ENCODE results near the gene SULF2. TPM values are rescaled to one million over a fixed set of nuclear protein-coding genes. Genes with fewer than 3 reads are reported as not detected.
"Not testable (repeated sequence)": the region's sequence is repeated elsewhere in the genome, so short reads cannot be mapped to it uniquely, and the experiment has no call there.

SULF2 gene
- polyA plus RNA-seq = 10 to 100 TPM; 10.3 to 40.9 (median 22.4) TPM
- long read RNA-seq, donor 1, partial matches to known transcripts = 15 of 17 reads
- long read RNA-seq, donor 1, other reads (novel, unspliced or antisense) = 0 of 17 reads
- long read RNA-seq, donor 2 = 0 reads
- long read RNA-seq, donor 3, partial matches to known transcripts = 5 of 5 reads
- long read RNA-seq, donor 3, other reads (novel, unspliced or antisense) = 0 of 5 reads
- long read RNA-seq, donor 4 = 0 reads
- long read RNA-seq, donor 5, partial matches to known transcripts = 0 of 1 reads
- long read RNA-seq, donor 5, other reads (novel, unspliced or antisense) = 0 of 1 reads
- long read RNA-seq, donor 6, full-length matches to known transcripts = 3 of 8 reads
- long read RNA-seq, donor 6, partial matches to known transcripts = 5 of 8 reads
- long read RNA-seq, donor 6, other reads (novel, unspliced or antisense) = 0 of 8 reads
- long read RNA-seq, donor 7, partial matches to known transcripts = 0 of 1 reads
- long read RNA-seq, donor 7, other reads (novel, unspliced or antisense) = 0 of 1 reads
- long read RNA-seq, donor 8, partial matches to known transcripts = 0 of 1 reads
- long read RNA-seq, donor 8, other reads (novel, unspliced or antisense) = 0 of 1 reads
- long read RNA-seq, donor 9 = 0 reads
- long read RNA-seq, donor 10, partial matches to known transcripts = 36 of 39 reads
- long read RNA-seq, donor 10, other reads (novel, unspliced or antisense) = 0 of 39 reads

- Histone ChIP-seq H3K27me3 (ENCODE audit: control insufficient read depth in 3 of 3, insufficient read depth in 3 of 3, low read length in 3 of 3) (no peaks in the 10 kb centered on the region), H3K36me3 (ENCODE audit: control insufficient read depth in 3 of 3, insufficient read depth in 2 of 3, low read depth in 1 of 3, low read length in 3 of 3) (peaks cover 0 to 2% (median 0%) of the 10 kb centered on the region in 3 donors), H3K4me3 (ENCODE audit: low read depth in 1 of 3, low read length in 3 of 3) (peak within 1 kb of the TSS; percentile 51 to 65 (median 63)), H3K27ac (ENCODE audit: low read depth in 1 of 3, low read length in 2 of 3) (peak within 1 kb of the TSS; percentile 27 to 68 (median 46)), H3K4me1 (ENCODE audit: control insufficient read depth in 3 of 3, insufficient read depth in 2 of 3, low read depth in 1 of 3, low read length in 2 of 3) (peaks cover 0 to 20% (median 0%) of the 10 kb centered on the region in 3 donors), H3K9me3 (ENCODE audit: control insufficient read depth in 2 of 2, insufficient read depth in 1 of 2, low read depth in 1 of 2, low read length in 1 of 2) (no peaks in the 10 kb centered on the region)
- peak; percentile 55 to 73 for DNase-seq
- FAIRE-seq = no peak
- WGBS, 3 donors = 0 to 2% (median 0%) methylated on average over 10 to 82 of the region's 82 CpGs
Observed at GRCh38 chr20:47785311-47785853, at the start of gene SULF2. SULF2 (minus strand) TSS chr20:47785481; CDS start chr20:47757363, 28,118 bp downstream.

GRCh38 chr20:47831675-47832074, 46.4 kb upstream of the SULF2 start:
- not testable (repeated sequence) for FAIRE-seq

GRCh38 chr20:47826716-47827115, 41.4 kb upstream of the SULF2 start:
- 69 to 83% (median 78%) methylated on average over 8 of the region's 8 CpGs for WGBS, 3 donors
- DNase-seq; H3K27ac ChIP-seq (ENCODE audit: low read depth in 1 of 3, low read length in 2 of 3); H3K4me3 ChIP-seq (ENCODE audit: low read depth in 1 of 3, low read length in 3 of 3); H3K9me3 ChIP-seq (ENCODE audit: control insufficient read depth in 2 of 2, insufficient read depth in 1 of 2, low read depth in 1 of 2, low read length in 1 of 2); FAIRE-seq; H3K4me1 ChIP-seq (ENCODE audit: control insufficient read depth in 3 of 3, insufficient read depth in 2 of 3, low read depth in 1 of 3, low read length in 2 of 3); H3K36me3 ChIP-seq (ENCODE audit: control insufficient read depth in 3 of 3, insufficient read depth in 2 of 3, low read depth in 1 of 3, low read length in 3 of 3); H3K27me3 ChIP-seq (ENCODE audit: control insufficient read depth in 3 of 3, insufficient read depth in 3 of 3, low read length in 3 of 3): not testable (repeated sequence)

More at GRCh38 chr20:47831675-47832074, 46.4 kb upstream of the SULF2 start:
- H3K4me1 ChIP-seq (ENCODE audit: control insufficient read depth in 3 of 3, insufficient read depth in 2 of 3, low read depth in 1 of 3, low read length in 2 of 3); H3K4me3 ChIP-seq (ENCODE audit: low read depth in 1 of 3, low read length in 3 of 3); H3K27me3 ChIP-seq (ENCODE audit: control insufficient read depth in 3 of 3, insufficient read depth in 3 of 3, low read length in 3 of 3); H3K27ac ChIP-seq (ENCODE audit: low read depth in 1 of 3, low read length in 2 of 3); DNase-seq; H3K36me3 ChIP-seq (ENCODE audit: control insufficient read depth in 3 of 3, insufficient read depth in 2 of 3, low read depth in 1 of 3, low read length in 3 of 3); H3K9me3 ChIP-seq (ENCODE audit: control insufficient read depth in 2 of 2, insufficient read depth in 1 of 2, low read depth in 1 of 2, low read length in 1 of 2): not testable (repeated sequence)
- no CpG with 5 or more reads among the region's 7 CpGs for WGBS, 3 donors

GRCh38 chr20:47826006-47826405, 40.7 kb upstream of the SULF2 start:
- not testable (repeated sequence) for H3K4me1 ChIP-seq (ENCODE audit: control insufficient read depth in 3 of 3, insufficient read depth in 2 of 3, low read depth in 1 of 3, low read length in 2 of 3); H3K9me3 ChIP-seq (ENCODE audit: control insufficient read depth in 2 of 2, insufficient read depth in 1 of 2, low read depth in 1 of 2, low read length in 1 of 2); H3K36me3 ChIP-seq (ENCODE audit: control insufficient read depth in 3 of 3, insufficient read depth in 2 of 3, low read depth in 1 of 3, low read length in 3 of 3); FAIRE-seq; H3K27ac ChIP-seq (ENCODE audit: low read depth in 1 of 3, low read length in 2 of 3); H3K4me3 ChIP-seq (ENCODE audit: low read depth in 1 of 3, low read length in 3 of 3); H3K27me3 ChIP-seq (ENCODE audit: control insufficient read depth in 3 of 3, insufficient read depth in 3 of 3, low read length in 3 of 3); DNase-seq
- WGBS, 3 donors = 58 to 73% (median 66%) methylated on average over 9 to 18 of the region's 18 CpGs

GRCh38 chr20:47825011-47825762, 39.9 kb upstream of the SULF2 start:
- FAIRE-seq (no peak), DNase-seq (no peak)
- Histone ChIP-seq H3K4me1 (ENCODE audit: control insufficient read depth in 3 of 3, insufficient read depth in 2 of 3, low read depth in 1 of 3, low read length in 2 of 3) (no peaks in the 10 kb centered on the region), H3K4me3 (ENCODE audit: low read depth in 1 of 3, low read length in 3 of 3) (no peak overlapping the region), H3K36me3 (ENCODE audit: control insufficient read depth in 3 of 3, insufficient read depth in 2 of 3, low read depth in 1 of 3, low read length in 3 of 3) (no peaks in the 10 kb centered on the region), H3K27me3 (ENCODE audit: control insufficient read depth in 3 of 3, insufficient read depth in 3 of 3, low read length in 3 of 3) (peaks cover 0 to 4% (median 0%) of the 10 kb centered on the region in 3 donors), H3K27ac (ENCODE audit: low read depth in 1 of 3, low read length in 2 of 3) (no peak overlapping the region), H3K9me3 (ENCODE audit: control insufficient read depth in 2 of 2, insufficient read depth in 1 of 2, low read depth in 1 of 2, low read length in 1 of 2) (no peaks in the 10 kb centered on the region)
- 46 to 80% (median 61%) methylated on average over 12 of the region's 12 CpGs for WGBS, 3 donors

- not testable (repeated sequence) for H3K4me3 ChIP-seq (ENCODE audit: low read depth in 1 of 3, low read length in 3 of 3); DNase-seq; H3K9me3 ChIP-seq (ENCODE audit: control insufficient read depth in 2 of 2, insufficient read depth in 1 of 2, low read depth in 1 of 2, low read length in 1 of 2); H3K27me3 ChIP-seq (ENCODE audit: control insufficient read depth in 3 of 3, insufficient read depth in 3 of 3, low read length in 3 of 3); H3K4me1 ChIP-seq (ENCODE audit: control insufficient read depth in 3 of 3, insufficient read depth in 2 of 3, low read depth in 1 of 3, low read length in 2 of 3); H3K27ac ChIP-seq (ENCODE audit: low read depth in 1 of 3, low read length in 2 of 3); H3K36me3 ChIP-seq (ENCODE audit: control insufficient read depth in 3 of 3, insufficient read depth in 2 of 3, low read depth in 1 of 3, low read length in 3 of 3); FAIRE-seq
- 83 to 92% (median 86%) methylated on average over 12 of the region's 12 CpGs for WGBS, 3 donors
Observed at GRCh38 chr20:47823941-47824340, 38.7 kb upstream of the SULF2 start.

GRCh38 chr20:47821481-47822100, 36.3 kb upstream of the SULF2 start:
- H3K4me3 ChIP-seq (ENCODE audit: low read depth in 1 of 3, low read length in 3 of 3) = no peak overlapping the region
- H3K27me3 ChIP-seq (ENCODE audit: control insufficient read depth in 3 of 3, insufficient read depth in 3 of 3, low read length in 3 of 3) = peaks cover 0 to 5% (median 0%) of the 10 kb centered on the region in 3 donors
- DNase-seq = no peak
- no peak overlapping the region for H3K27ac ChIP-seq (ENCODE audit: low read depth in 1 of 3, low read length in 2 of 3)
- no peaks in the 10 kb centered on the region for H3K4me1 ChIP-seq (ENCODE audit: control insufficient read depth in 3 of 3, insufficient read depth in 2 of 3, low read depth in 1 of 3, low read length in 2 of 3)
- 50 to 67% (median 60%) methylated on average over 12 to 13 of the region's 13 CpGs for WGBS, 3 donors
- no peaks in the 10 kb centered on the region for H3K36me3 ChIP-seq (ENCODE audit: control insufficient read depth in 3 of 3, insufficient read depth in 2 of 3, low read depth in 1 of 3, low read length in 3 of 3)
- FAIRE-seq = no peak
- no peaks in the 10 kb centered on the region for H3K9me3 ChIP-seq (ENCODE audit: control insufficient read depth in 2 of 2, insufficient read depth in 1 of 2, low read depth in 1 of 2, low read length in 1 of 2)
